ENCODE measurements around the gene HAAO. TPM values are rescaled to one million over a fixed set of nuclear protein-coding genes. Genes with fewer than 3 reads are reported as not detected.

Gene HAAO
- total RNA-seq, 3 donors from 2014 or later: 4.4 to 6.2 (median 5.9) TPM

- Histone ChIP-seq H3K27ac (no peak overlapping the region), H3K9me3 (no peaks in the 10 kb centered on the region), H3K4me3 (no peak overlapping the region), H3K27me3 (no peaks in the 10 kb centered on the region), H3K36me3 (no peaks in the 10 kb centered on the region), H3K4me1 (no peaks in the 10 kb centered on the region)
- DNase-seq (ENCODE audit: low spot score in 2 of 2): no peak
- intact Hi-C loops (cut with DNase I; ENCODE audit: low total_unique reads): no loop called here
- no peak for TF ChIP-seq POLR2AphosphoS5 (IDR thresholded peaks at IDR 0.05)
- TF ChIP-seq, protein P1, sequence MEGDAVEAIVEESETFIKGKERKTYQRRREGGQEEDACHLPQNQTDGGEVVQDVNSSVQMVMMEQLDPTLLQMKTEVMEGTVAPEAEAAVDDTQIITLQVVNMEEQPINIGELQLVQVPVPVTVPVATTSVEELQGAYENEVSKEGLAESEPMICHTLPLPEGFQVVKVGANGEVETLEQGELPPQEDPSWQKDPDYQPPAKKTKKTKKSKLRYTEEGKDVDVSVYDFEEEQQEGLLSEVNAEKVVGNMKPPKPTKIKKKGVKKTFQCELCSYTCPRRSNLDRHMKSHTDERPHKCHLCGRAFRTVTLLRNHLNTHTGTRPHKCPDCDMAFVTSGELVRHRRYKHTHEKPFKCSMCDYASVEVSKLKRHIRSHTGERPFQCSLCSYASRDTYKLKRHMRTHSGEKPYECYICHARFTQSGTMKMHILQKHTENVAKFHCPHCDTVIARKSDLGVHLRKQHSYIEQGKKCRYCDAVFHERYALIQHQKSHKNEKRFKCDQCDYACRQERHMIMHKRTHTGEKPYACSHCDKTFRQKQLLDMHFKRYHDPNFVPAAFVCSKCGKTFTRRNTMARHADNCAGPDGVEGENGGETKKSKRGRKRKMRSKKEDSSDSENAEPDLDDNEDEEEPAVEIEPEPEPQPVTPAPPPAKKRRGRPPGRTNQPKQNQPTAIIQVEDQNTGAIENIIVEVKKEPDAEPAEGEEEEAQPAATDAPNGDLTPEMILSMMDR (IDR thresholded peaks at IDR 0.05): no peak
Measured at GRCh38 chr2:42767899-42768705, 24.3 kb downstream of the HAAO start.

- no peaks in the 10 kb centered on the region for H3K27me3 ChIP-seq
- TF ChIP-seq POLR2AphosphoS5 (IDR thresholded peaks at IDR 0.05): no peak
- TF ChIP-seq, protein P1 (IDR thresholded peaks at IDR 0.05): no peak
- TF ChIP-seq POLR2A (IDR thresholded peaks at IDR 0.05): no peak
- no peak for DNase-seq (ENCODE audit: low spot score in 2 of 2)
Measured at GRCh38 chr2:42767080-42767898, 25.1 kb downstream of the HAAO start.

DNA sequence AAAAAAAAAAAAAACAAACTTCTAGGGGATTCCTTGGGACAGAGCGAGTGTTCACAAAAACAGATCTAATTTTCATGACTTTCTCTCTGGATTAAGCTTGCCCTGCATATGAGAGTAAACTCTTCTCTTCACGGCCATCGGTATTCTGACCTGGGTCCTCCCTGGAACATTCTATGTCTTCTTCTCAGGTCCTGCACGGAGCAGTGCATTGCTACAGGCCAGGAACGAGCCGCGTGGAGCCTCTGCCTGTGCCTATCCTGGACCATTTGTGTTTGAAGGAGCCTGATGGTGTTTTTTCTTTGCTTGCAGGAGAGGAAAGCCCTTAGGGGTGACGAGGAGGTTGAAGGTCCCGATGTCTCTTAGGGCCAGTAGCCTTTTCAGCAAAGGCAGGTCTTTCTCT lies 26.7 kb downstream of the HAAO start:
- no peak overlapping the region for H3K4me3 ChIP-seq
- H3K9me3 ChIP-seq: no peaks in the 10 kb centered on the region
- no peaks in the 10 kb centered on the region for H3K36me3 ChIP-seq
- H3K4me1 ChIP-seq: no peaks in the 10 kb centered on the region
- H3K27me3 ChIP-seq: no peaks in the 10 kb centered on the region
- TF ChIP-seq POLR2A (IDR thresholded peaks at IDR 0.05) (no peak), POLR2AphosphoS5 (IDR thresholded peaks at IDR 0.05) (no peak)
- TF ChIP-seq, protein P1 (IDR thresholded peaks at IDR 0.05): no peak
- intact Hi-C loops (cut with DNase I; ENCODE audit: low total_unique reads): no loop called here
- DNase-seq (ENCODE audit: low spot score in 2 of 2): no peak
- no peak overlapping the region for H3K27ac ChIP-seq

More at GRCh38 chr2:42767080-42767898, 25.1 kb downstream of the HAAO start:
- Histone ChIP-seq H3K4me1 (no peaks in the 10 kb centered on the region), H3K27ac (no peak overlapping the region), H3K4me3 (no peak overlapping the region), H3K36me3 (no peaks in the 10 kb centered on the region), H3K9me3 (no peaks in the 10 kb centered on the region)
- intact Hi-C loops (cut with DNase I; ENCODE audit: low total_unique reads): no loop called here

- no peak for TF ChIP-seq POLR2AphosphoS5 (IDR thresholded peaks at IDR 0.05)
- no peak for TF ChIP-seq POLR2A (IDR thresholded peaks at IDR 0.05)
- TF ChIP-seq, protein P1 (IDR thresholded peaks at IDR 0.05): no peak
- H3K27ac ChIP-seq: no peak overlapping the region
- H3K4me1 ChIP-seq: no peaks in the 10 kb centered on the region
- H3K36me3 ChIP-seq: no peaks in the 10 kb centered on the region
- intact Hi-C loops (cut with DNase I; ENCODE audit: low total_unique reads): no loop called here
- H3K27me3 ChIP-seq: no peaks in the 10 kb centered on the region
- DNase-seq (ENCODE audit: low spot score in 2 of 2): no peak
- no peak overlapping the region for H3K4me3 ChIP-seq
- no peaks in the 10 kb centered on the region for H3K9me3 ChIP-seq
Measured at GRCh38 chr2:42764901-42765300, 27.5 kb downstream of the HAAO start.

DNA sequence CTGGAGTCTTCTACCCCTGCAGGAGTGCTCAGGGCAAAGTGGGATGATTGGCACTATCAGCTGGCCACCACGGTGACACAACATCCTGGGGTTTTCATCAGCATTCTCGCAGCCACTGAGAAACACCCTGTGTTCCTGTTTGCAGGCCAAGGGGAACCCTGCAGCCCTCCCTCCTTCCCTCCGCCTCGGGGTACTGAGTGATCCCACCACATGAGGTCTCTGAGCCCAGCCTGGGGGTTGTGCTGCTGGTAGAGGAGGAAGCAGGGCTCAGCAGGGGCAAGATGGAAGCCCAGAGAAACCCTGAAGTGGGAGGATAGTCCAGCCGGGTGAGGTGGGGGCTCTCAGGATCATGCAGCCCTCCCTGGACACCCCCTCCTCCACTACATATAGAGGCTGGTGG lies 28.3 kb downstream of the HAAO start, which contains the start of gene OXER1:
Gene OXER1 (minus strand): TSS at position 40 of the 400 bp plus-strand sequence. CDS start 73 bp downstream, outside the sequence.
- Histone ChIP-seq H3K27ac (no peak within 1 kb of the TSS), H3K27me3 (no peaks in the 10 kb centered on the region), H3K4me3 (no peak within 1 kb of the TSS), H3K4me1 (no peaks in the 10 kb centered on the region), H3K9me3 (no peaks in the 10 kb centered on the region), H3K36me3 (no peaks in the 10 kb centered on the region)
- intact Hi-C loops (cut with DNase I; ENCODE audit: low total_unique reads): no loop called here
- TF ChIP-seq POLR2A (IDR thresholded peaks at IDR 0.05) (no peak), POLR2AphosphoS5 (IDR thresholded peaks at IDR 0.05) (no peak)
- TF ChIP-seq, protein P1 (IDR thresholded peaks at IDR 0.05): no peak
- DNase-seq (ENCODE audit: low spot score in 2 of 2): no peak
